ENCODE data around the gene BUD23. TPM values are rescaled to one million over a fixed set of nuclear protein-coding genes. Genes with fewer than 3 reads are reported as not detected.

BUD23 gene
- total and polyA plus RNA-seq, 9 of the 15 experiments (the other 6 are each of a cell fraction or from before 2014, with no cell fraction given) = 79.5 to 270 (median 150) TPM

GRCh38 chr7:73705551-73705920 is 22.1 kb downstream of the BUD23 start:
- in situ Hi-C loops (cut with MboI) (no loop called here), intact Hi-C loops (cut with micrococcal nuclease) (no loop called here)
- no peaks in the 10 kb centered on the region for H3K9me3 ChIP-seq (replicated peaks; ENCODE audit: control insufficient read depth, insufficient read depth, low read depth, low read length)
- POLR2A ChIA-PET = interaction anchor here (0.5 to 3.3 kb wide), 5 partner anchors 8 to 179 kb away, joined by 3 to 16 read pairs (median 8); partner anchors contain the start of genes BUD23 and DNAJC30
- no peak overlapping the region for H2AFZ ChIP-seq (ENCODE audit: low read depth, low read length)
- H3K4me2 ChIP-seq (ENCODE audit: insufficient read depth, low read length) = no peak overlapping the region
- H3K4me1 ChIP-seq (replicated peaks in 1 of 2; ENCODE audit: control insufficient read depth in 2 of 2, insufficient read depth in 2 of 2, low read length in 2 of 2) = peaks cover 20 to 70% of the 10 kb centered on the region in 2 experiments; a peak in 4 of 5 replicates
- ATAC-seq (no peak), FAIRE-seq (no peak), DNase-seq (ENCODE audit: extremely low read depth in 1 of 4, low spot score in 3 of 4) (no peak)
- peak overlapping the region in 1 of 2 experiments; percentile 72; a peak in 2 of 4 replicates for H3K9ac ChIP-seq (ENCODE audit: insufficient read depth in 1 of 2, low read depth in 2 of 2, low read length in 2 of 2)
- 0 out of 3 replicates have a peak overlapping the region, but pooled peaks have one; percentile 47 for H3K27ac ChIP-seq (ENCODE audit: extremely low read depth, low read depth, low read length)
- H3K27me3 ChIP-seq (ENCODE audit: control insufficient read depth in 2 of 2, insufficient read depth in 2 of 2, low read length in 2 of 2) = no peaks in the 10 kb centered on the region; a peak in 1 of 5 replicates
- peaks cover 20% of the 10 kb centered on the region; the same call in 2 of the 3 replicates for H3K36me3 ChIP-seq (ENCODE audit: control insufficient read depth, insufficient read depth, low read length)
- peaks cover 28% of the 10 kb centered on the region for H4K20me1 ChIP-seq (replicated peaks; ENCODE audit: control insufficient read depth, insufficient read depth, low read length)
- BruUV-seq (replicated peaks) = no TSS peak
- no peaks in the 10 kb centered on the region for H3K79me2 ChIP-seq (ENCODE audit: control insufficient read depth, insufficient read depth, low read length)
- WGBS (ENCODE audit: insufficient coverage, low coverage, missing lambda C conversion rate) = 86% methylated on average over 10 of the region's 10 CpGs
- H3K4me3 ChIP-seq = no peak overlapping the region
- no peaks in the 10 kb centered on the region for H3K9me1 ChIP-seq (ENCODE audit: control insufficient read depth, insufficient read depth, low read length)
- TF ChIP-seq KAT8 (IDR thresholded peaks at IDR 0.05; ENCODE audit: low read depth) (no peak), CREB1 (IDR thresholded peaks at IDR 0.05) (no peak), CREB1 (CRISPR knock-in tag; IDR thresholded peaks at IDR 0.05) (no peak), CTCF (IDR thresholded peaks at IDR 0.05 in 2 of 3, conservative IDR thresholded peaks at IDR 0.05 in 1 of 3; ENCODE audit: insufficient read depth in 2 of 3, low read depth in 1 of 3, low read length in 3 of 3) (no peak), NONO (IDR thresholded peaks at IDR 0.05; ENCODE audit: low read depth in 2 of 2, low read length in 1 of 2) (no peak), HEY1 (CRISPR knock-in tag; IDR thresholded peaks at IDR 0.05; ENCODE audit: borderline replicate concordance) (no peak), HBP1 (CRISPR knock-in tag; IDR thresholded peaks at IDR 0.05) (no peak), POLR2G (IDR thresholded peaks at IDR 0.05; ENCODE audit: low read depth, low read length) (peak; percentile 56; the same call in 1 of the 2 replicates)
- CTCF ChIA-PET (ENCODE audit: low intra/inter-chr PET ratio) = no interaction called here
